Thoracic aorta (tissue), 2 donors: ENCODE results near the gene USP9X. TPM values are rescaled to one million over a fixed set of nuclear protein-coding genes. Genes with fewer than 3 reads are reported as not detected.
"Not testable (repeated sequence)": the region's sequence is repeated elsewhere in the genome, so short reads cannot be mapped to it uniquely, and the experiment has no call there.

Experiments used
- ATAC-seq: fragments of 150-250 bp; one replicate; pipeline ENCODE4 v1.8.0; 2017; ENCODE audit warnings: low read depth; ENCODE audit not compliant: insufficient number of reproducible peaks, low FRiP score
- DNase-seq: peaks from one replicate; pipeline ENCODE4 v3.0.0-alpha.2; 2020; ENCODE audit warnings: low spot score
- H3K27ac ChIP-seq, 2 donors: fragments of 200-600 bp; sonication (generic); 1 replicate in 1 of 2; 2 replicates in 1 of 2; pipeline ENCODE4 v1.5.1; 2016; ENCODE audit warnings: mild to moderate bottlenecking in 2 of 2, moderate library complexity in 2 of 2
- H3K27me3 ChIP-seq: fragments of 200-600 bp; sonication (generic); replicated peaks from 2 replicates; pipeline ENCODE4 v1.6.0; 2016; ENCODE audit warnings: mild to moderate bottlenecking; ENCODE audit not compliant: insufficient read depth
- H3K36me3 ChIP-seq: fragments of 200-600 bp; sonication (generic); one replicate; pipeline ENCODE4 v1.5.1; 2016
- H3K4me1 ChIP-seq, 2 donors: fragments of 200-600 bp; sonication (generic); 1 replicate in 1 of 2; 2 replicates in 1 of 2; pipeline versions ENCODE4 v1.5.1 to v1.6.0; 2016; ENCODE audit warnings: low read depth in 2 of 2, mild to moderate bottlenecking in 1 of 2; ENCODE audit not compliant: control insufficient read depth in 1 of 2
- H3K4me3 ChIP-seq: fragments of 200-600 bp; sonication (generic); 2 replicates; pipeline ENCODE4 v1.5.1; 2016; ENCODE audit warnings: mild to moderate bottlenecking
- H3K9me3 ChIP-seq: fragments of 200-600 bp; sonication (generic); 2 replicates; pipeline ENCODE4 v1.5.1; 2016
- total RNA-seq, 2 donors: library from RNA; depleted of rRNA; stranded (reverse); fragments of >200 nt; gene quantifications; one replicate each; pipeline versions ENCODE4 v1.1.0 to v1.2.3, GENCODE V29; 2016
- TF ChIP-seq, protein P1 (sequence below): fragments of 200-600 bp; sonication (generic); IDR thresholded peaks from one replicate; pipeline ENCODE4 v1.5.1; 2019; ENCODE audit warnings: antibody characterized with exemption

USP9X gene
- total RNA-seq, 2 donors from 2014 or later = 81.4 to 87.8 TPM

DNA sequence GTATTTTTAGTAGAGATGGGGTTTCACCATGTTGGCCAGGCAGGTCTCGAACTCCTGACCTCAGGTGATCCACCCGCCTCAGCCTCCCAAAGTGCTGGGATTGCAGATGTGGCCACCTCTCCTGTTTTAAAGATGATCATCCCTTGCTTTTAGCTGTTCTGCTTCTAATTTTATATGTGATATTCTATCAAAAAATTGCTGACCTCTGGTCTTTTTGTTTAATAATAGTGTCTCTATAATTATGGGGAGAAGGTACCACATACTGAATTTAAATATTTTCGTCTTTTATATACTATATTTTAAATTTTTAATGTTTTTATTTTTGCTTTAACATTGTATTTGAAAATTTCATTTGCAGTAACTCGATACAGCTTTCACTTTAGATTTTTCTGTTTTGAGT, 15.6 kb downstream of the USP9X start:
- peaks cover 10 to 30% of the 10 kb centered on the region in 2 donors for H3K4me1 ChIP-seq
- H3K27me3 ChIP-seq = no peaks in the 10 kb centered on the region
- no peak overlapping the region for H3K4me3 ChIP-seq
- TF ChIP-seq, protein P1, sequence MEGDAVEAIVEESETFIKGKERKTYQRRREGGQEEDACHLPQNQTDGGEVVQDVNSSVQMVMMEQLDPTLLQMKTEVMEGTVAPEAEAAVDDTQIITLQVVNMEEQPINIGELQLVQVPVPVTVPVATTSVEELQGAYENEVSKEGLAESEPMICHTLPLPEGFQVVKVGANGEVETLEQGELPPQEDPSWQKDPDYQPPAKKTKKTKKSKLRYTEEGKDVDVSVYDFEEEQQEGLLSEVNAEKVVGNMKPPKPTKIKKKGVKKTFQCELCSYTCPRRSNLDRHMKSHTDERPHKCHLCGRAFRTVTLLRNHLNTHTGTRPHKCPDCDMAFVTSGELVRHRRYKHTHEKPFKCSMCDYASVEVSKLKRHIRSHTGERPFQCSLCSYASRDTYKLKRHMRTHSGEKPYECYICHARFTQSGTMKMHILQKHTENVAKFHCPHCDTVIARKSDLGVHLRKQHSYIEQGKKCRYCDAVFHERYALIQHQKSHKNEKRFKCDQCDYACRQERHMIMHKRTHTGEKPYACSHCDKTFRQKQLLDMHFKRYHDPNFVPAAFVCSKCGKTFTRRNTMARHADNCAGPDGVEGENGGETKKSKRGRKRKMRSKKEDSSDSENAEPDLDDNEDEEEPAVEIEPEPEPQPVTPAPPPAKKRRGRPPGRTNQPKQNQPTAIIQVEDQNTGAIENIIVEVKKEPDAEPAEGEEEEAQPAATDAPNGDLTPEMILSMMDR = no peak
- ATAC-seq (no peak), DNase-seq (no peak)
- no peak overlapping the region for H3K27ac ChIP-seq
- no peaks in the 10 kb centered on the region for H3K9me3 ChIP-seq
- H3K36me3 ChIP-seq = no peaks in the 10 kb centered on the region

DNA sequence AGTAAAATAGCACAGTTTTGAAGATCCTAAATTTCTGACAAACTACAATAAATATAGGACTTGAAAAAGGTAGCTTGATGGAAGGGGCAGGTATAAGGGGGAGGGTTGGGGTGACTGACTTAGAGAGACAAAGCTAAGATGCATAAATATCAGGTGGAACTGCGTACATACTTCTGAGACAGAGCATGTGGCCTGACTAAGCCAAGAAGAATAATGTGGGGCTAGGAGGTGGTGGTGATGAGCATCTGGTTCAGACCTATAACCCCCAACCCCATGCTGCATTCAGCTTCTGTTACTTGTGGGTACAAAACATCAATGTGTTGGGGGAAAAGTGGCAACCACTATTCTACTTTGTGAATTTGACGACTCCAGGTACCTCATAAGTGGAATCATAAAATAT, 19.8 kb downstream of the USP9X start:
- no peaks in the 10 kb centered on the region for H3K9me3 ChIP-seq
- ATAC-seq (no peak), DNase-seq (no peak)
- H3K27ac ChIP-seq = no peak overlapping the region
- H3K36me3 ChIP-seq = no peaks in the 10 kb centered on the region
- no peak overlapping the region for H3K4me3 ChIP-seq
- TF ChIP-seq, protein P1 = no peak
- no peaks in the 10 kb centered on the region for H3K27me3 ChIP-seq
- H3K4me1 ChIP-seq = peaks cover 3 to 30% of the 10 kb centered on the region in 2 donors

DNA sequence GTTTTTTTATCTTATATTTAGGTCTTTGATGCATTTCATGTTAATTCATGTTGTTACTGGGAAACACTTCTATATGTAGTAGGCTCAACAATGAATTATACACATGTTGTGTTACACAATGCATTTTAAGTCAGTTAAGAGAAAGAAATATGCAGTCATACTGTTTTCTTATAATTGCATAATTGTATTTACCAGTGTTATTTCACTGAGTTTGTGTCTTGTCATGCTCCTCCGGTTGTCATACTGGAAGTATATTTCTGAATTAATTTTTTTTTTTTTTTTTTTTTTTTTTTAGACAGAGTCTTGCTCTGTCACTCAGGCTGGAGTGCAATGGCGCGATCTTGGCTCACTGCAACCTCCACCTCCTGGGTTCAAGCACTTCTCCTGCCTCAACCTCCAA, 21.0 kb downstream of the USP9X start:
- not testable (repeated sequence) for ATAC-seq, DNase-seq

DNA sequence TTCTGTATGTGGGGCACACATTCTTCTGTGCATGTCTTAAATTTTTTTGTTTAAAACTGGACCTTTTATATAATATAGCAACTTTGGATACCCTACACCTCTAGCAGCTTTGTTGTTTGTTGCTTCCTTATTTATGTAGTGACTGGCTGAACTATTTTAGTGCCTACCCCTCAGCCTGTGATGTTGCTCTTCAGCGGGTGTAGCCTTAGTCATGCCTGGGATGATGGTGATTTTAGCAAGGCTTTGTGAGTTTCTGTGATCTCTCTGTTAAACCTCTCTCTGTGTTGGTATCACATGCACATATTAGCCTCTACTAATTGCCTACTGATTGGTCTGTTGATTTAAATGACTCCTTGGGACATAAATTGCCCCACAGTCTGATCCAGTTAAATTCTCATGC, 22.8 kb downstream of the USP9X start:
- Histone ChIP-seq H3K27me3 (no peaks in the 10 kb centered on the region), H3K4me1 (peaks cover 5 to 53% of the 10 kb centered on the region in 2 donors), H3K36me3 (no peaks in the 10 kb centered on the region), H3K4me3 (no peak overlapping the region), H3K9me3 (no peaks in the 10 kb centered on the region), H3K27ac (peak overlapping the region in 1 of 2 donors; percentile 11)
- DNase-seq (no peak), ATAC-seq (no peak)
- TF ChIP-seq, protein P1 = no peak

More for the DNA sequence above, 21.0 kb downstream of the USP9X start:
- not testable (repeated sequence) for H3K36me3 ChIP-seq, H3K9me3 ChIP-seq, H3K27me3 ChIP-seq, H3K4me3 ChIP-seq, H3K27ac ChIP-seq
- H3K4me1 ChIP-seq = peaks cover 3 to 42% of the 10 kb centered on the region in 2 donors

DNA sequence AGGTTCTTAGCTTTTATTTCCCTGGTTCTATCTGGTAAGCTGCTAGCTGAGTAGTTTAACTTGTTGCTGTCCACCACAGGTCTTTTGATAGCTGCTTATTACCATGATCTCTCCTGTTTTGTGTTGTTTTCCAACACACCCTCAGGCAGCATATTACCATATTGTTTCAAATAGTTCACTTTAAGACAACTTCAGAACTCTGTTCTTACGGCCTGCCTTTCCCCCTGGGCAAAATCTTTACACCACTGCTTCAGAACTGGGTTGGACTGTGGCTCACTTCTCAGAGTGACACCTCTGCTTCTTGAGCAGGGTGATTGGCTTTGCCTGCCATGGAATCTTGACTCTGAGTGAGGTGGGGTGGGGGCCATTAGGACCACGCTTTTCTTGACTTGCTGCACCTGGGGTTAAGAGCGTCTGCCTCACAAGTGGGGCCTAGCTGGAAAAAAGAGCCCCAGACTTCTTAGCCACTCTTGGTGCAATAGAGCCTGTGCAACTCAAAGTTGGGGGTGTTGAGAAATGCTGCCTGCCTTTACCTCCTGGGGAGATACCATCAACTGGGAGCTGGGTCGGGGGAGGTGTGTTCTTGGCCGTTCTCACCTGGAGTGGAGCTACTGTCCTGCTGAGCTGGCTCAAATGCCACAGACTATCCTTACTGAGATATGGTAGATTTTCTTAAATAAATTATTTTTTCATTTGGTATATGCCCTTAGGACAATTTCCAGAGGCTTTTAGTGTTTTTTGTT, 23.4 kb downstream of the USP9X start:
- Histone ChIP-seq H3K4me3 (peak overlapping the region; percentile 5), H3K27ac (no peak overlapping the region), H3K27me3 (no peaks in the 10 kb centered on the region), H3K4me1 (peaks cover 5 to 53% of the 10 kb centered on the region in 2 donors), H3K9me3 (no peaks in the 10 kb centered on the region), H3K36me3 (no peaks in the 10 kb centered on the region)
- ATAC-seq = no peak
- TF ChIP-seq, protein P1 = no peak
- no peak for DNase-seq
